CD4-positive, alpha-beta T cell treated with Interleukin-10 for 1 hour (primary cell): ENCODE data around the gene GFRA1.

Source experiments
- DNase-seq: peaks from one replicate; pipeline ENCODE4 v3.0.0-alpha.2; 2020

The GFRA1 gene

DNA sequence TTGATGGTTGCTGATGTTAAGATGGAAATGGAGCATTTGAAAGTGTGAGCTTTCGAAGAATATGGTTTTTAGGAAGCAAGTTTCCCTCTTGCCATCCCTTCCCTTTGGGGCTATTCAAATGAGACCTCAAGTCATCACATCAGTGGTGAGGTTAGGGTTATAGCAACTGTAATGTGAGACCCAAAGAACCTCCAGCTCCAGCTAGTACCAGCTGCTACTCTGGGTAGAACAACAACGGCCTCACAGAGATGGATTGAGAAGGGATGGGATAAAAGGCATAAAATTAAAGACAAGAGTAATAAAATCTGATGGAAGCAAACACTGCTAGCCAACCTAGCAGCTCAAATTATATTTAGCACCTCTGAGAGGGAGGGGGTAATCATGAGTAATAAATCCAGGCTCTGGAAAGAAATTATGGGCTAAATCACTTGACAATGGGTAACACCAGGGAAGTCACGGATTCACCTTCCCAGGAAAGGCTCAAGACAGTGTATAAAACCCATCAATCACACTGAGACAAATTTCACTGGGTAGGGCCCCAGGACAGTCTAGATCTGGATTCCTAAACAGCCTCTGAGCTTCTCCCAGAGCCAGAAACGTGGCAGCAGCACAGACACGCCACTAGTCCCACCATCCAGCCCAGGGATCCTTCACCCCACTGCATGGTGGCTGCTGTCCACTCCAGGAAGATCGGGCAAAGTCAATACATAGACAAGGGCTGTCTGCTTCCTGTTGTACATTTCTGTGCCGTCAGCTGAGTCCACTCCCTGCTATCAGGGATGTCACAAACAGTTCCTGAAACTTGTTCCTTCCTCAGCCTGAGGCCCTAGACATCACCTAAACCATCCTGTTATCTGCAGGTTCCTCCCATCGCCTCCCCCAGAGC lies 151.1 kb downstream of the GFRA1 start:
- DNase-seq: no peak

DNA sequence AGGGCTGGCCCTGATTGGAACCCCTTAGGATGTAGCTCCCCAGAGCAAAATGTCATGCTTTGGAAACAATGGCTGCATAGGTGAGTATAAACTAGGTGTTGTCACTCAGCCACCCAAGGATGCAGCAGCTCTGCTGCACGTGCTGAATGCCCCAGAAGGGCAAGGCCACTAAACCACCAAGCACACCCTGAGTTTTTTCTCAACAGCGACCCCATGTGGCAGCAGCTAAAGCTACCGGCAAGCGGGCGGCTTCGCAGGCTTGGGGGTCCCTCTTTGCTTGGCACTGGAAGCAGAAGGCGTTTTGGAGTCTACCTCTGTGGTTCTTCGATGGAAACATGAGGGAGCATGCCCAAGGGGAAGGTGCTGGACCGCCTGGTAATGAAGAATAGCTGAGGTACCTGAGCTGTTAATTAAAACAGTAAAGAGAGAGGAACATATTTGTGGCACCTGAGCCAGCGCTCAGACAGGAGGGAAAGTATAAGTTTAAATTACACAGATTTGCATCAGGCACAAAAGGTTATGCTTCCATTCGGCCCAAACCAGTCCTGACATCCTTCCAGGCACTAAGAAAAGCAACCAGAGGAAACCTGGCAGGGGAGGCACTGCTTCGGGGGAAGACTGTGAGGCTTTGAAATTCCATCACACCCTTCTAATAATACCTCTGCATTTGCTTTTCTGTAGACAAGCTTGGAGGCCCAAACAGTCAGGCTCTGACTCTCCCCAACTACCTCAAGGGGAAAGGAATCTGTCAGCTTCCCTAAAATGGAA lies 152.1 kb downstream of the GFRA1 start:
- no peak for DNase-seq

DNA sequence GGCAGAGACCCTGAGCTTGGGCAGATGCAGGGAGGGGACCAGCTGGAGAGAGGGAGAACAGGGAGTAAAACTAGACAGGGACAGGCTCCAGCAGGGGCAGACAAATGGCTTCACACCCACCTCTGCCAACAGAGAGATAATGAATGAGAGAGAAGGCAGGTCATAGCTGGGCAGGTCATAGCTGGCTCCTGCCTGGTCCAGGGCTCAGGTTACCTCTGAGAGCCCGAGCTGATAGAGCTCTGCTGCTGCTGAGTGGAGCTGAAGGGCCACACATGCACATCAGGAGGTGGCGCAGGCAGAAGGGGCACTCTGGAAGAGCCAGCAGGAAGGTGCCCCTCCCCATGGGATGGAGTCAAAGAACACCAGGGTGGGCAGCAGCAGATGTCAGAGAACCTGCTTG lies 154.2 kb downstream of the GFRA1 start:
- DNase-seq: no peak

DNA sequence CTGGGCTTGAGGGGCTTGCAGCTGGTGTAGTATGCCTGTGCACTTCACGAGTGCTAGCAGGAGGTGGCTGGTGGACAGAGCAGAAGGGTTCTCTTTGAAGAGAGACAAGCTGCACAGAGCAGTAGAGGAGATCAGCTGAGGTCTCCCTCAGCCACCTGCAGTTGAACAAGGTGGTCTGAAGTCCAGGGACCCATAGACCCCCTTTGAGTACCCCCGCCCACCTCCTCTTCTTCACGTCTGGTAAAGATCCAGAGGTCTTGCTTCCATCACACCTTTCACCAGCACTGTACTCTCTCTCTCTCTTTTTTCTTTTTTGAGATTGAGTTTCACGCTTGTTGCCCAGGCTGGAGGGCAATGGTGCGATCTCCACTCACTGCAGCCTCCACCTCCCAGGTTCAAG lies 157.2 kb downstream of the GFRA1 start:
- DNase-seq: no peak

DNA sequence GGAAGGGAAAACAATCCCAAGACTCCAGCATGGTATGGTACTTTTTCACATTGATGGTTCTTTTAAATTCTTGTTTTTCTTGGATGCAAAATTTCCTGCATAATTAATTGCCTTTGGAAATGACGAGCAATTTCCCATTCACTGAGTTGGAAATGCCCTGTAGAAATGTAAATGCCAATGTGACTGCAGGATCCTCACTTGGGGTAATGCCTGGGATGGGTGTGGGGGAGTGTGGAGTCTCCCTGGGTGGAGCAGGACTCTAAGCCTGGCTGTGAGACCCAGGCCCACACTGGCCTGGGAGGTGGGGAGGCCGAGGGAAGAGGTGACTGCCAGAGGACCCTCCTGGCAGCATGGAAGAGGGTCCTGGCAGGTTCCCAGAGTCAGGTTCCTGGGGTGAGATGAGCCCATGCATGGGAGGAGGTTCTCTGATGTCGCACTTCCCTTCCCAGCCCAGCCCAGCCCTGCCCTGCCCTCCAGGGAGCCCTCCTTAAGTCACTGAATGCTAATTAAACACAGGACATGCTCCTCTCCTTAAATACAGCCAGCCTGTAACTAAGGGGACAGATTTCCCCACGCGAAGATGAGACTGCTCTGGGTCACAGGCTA lies 157.9 kb downstream of the GFRA1 start:
- DNase-seq: no peak

DNA sequence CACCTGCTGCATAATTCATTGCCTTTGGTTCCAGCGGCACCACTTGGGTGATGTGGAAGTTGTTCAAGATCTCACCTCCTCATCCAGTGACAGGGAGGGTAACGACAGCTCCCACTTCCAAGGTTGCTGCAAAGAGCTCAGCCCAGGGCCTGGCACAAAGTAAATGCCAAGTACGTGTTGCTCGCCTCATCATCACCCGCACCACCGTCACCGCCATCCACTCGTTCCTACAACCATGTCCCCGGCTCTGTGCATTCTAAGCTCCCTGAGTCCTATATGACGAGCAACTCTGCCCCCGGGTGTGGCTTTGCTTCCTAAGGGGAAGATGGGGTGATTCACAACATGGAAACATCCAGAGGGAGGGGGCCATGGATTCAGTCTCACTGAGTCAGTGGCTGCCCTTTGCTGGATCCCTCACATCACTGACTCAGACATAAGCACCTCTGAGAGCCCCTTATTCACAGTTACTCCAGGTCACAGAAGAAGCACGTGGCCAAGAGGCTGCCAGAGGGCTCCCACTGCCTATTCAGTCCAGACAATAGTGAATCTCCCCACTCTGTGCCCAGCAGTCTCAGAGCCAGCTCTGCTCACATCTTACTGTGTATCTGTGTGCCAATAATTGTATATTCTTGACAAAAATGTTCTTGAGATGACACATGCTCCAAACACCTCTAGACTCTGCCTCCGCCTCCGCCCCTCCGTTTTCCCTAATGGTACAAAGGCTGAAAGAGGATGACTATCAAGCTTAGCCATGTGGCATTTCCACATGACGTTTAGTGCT lies 159.1 kb downstream of the GFRA1 start:
- no peak for DNase-seq

DNA sequence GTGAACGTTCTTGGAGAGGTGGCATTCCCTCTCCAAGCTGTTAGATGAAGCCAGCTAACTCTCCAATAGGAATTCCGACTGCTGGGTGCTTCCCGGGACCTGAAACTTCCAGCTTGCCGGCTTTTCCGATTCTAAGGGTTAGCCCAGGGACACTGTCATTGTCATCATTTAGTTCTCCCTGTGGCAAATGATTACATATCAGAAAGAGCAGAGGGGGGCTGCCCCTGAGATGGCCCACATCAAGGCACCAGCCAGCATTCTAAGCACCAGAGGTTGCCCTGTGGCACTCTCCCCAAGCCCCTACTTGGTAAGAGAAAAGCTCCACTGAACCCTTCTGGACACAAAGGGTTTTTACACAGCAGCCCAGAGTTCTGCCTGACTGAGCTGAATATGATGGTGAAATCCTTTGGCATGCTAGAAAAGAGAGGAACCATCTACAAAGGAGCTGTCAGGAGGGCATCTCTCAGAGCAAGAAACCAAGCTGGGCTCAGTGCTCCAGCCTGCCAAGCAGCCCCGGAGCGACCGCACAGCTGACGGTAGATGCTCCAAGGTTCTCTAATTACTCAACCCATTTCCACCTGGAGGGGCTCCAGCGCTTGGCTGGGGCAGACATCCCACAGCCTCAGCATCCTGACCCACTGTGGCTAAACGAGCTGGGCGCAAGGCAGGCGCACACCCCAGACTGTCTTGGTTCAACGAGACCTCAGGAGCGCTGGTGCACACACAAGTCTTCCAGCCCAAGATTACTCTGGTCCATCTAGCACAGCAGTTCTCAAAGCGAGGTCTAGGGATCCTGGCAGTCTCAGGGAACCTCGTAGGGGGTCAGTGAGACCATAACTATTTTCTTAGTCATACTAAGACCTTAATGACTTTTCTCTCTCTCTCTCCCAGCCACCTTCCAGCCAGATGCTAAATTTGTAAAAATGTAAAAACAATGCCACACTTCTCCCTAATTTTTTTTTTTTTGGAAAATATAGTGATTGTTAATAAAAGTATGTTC lies 160.5 kb downstream of the GFRA1 start:
- no peak for DNase-seq

DNA sequence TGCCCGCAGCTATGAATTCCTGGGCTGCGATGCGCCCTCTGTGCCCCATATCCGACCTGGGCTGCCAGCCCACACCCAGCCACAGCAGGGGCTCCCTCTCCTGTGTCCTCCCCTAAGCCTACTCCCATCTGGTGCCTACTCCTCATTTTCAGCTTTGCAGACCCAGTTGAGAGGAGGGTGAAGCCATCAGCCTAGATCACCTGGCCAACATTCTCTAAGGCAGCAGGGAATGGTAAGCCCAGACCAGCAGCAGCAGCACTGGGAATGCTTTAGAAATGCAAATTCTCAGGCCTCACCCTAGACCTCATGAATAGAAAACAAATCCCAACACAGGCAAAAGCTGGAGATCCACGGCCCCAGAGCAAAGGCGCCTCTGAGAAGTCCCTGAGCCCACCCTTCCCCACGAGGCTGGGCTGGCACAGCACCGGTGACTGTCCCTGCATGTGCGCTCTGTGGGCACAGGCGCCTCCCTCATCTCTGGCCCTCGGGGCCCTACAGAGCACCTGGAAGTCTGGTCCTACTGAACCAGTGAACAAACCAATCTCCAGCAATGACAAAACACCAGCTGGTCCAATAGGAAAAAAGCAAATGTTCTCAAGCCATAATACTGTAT lies 161.4 kb downstream of the GFRA1 start:
- DNase-seq: no peak

DNA sequence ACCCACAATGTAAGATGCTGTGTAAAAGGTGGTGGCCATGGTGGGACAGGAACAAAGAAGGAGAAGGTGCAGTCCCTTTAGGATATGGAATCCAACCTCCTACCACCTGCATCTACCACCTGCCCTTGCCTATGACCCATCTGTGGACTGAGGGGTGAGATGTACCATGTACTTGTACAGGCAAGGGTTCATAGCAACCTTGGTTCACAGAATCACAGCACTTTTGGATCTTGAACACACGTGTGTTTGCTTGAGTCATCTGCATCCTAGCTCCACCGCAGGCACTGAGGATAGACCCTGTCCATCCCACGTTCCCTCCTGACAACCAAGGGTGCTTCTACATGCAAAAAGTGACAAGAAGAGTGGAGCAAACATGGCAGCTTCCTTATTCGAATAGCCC lies 162.3 kb downstream of the GFRA1 start:
- DNase-seq: no peak

DNA sequence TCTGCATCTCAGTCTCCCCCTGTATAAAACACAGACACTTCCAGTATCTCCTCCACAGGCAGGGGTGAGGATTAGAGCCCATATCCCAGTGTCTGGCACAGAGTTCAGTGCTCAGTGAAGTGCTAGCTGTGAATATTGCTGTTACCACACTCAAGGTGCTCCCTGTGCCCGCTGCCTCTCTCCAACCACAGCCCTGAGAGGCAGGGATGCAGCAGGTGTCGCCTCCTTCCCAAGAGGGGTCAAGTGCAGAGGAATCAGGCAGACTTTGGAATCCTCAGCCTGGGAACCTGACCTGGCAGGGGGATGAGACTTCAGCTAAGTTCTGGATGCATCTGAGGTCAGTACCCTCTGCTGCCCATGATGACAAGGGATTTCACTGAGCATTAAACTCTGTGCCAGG lies 163.1 kb downstream of the GFRA1 start:
- DNase-seq: no peak

DNA sequence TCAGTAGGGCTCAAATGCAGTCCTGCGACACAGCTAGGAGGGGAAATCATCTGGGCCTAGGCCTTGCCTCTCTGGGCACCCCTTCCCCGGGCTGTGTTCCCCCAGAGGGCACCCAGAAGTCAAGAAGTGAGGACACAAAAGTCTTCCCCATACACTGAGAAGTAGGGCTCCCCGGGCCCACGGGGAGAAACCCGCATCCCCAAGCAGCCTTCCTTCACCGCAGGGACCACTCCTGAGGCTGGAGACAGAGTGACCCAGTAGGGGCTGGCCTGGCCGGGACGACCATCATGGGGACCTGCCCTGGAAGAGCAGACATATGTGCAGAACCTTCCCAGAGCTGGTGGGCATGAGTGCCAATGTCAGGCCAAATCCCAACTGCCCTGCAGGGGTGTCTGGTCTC lies 163.5 kb downstream of the GFRA1 start:
- DNase-seq: no peak

DNA sequence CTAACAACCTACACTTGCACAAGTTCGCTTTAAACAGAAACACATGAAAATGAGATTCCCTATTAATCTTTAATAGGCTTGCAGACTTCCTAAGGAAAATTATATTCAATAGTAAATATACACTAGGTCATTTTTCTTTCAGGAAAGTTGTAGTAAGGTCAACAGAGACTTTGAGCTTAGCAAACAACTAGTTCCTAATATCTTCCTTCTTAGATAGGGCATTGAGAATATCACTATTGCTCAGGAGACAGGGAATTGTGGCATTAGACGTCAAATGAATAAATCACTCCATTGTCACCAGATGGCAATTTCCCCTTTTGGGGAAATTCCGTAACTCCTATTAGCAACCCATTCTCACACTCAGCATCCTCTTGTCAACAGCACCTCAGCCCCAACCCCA lies 164.9 kb downstream of the GFRA1 start:
- no peak for DNase-seq

DNA sequence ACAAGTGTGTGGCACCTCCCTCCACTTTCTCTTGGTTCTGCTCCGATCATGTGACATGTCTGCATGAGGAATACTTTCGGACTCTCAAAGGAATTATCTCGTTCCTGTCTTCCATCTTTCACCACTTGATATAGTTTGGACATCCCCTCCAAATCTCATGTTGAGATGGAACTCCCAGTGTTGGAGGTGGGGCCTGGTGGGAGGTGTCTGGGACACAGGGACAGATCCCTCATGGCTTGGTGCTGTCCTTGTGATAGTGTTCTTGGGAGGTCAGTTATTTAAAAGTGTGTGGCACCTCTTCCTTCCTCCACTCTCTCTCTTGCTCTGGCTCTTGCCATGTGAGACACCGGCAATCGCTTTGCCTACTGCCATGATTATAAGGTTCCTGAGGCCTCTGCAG lies 166.4 kb downstream of the GFRA1 start:
- no peak for DNase-seq

DNA sequence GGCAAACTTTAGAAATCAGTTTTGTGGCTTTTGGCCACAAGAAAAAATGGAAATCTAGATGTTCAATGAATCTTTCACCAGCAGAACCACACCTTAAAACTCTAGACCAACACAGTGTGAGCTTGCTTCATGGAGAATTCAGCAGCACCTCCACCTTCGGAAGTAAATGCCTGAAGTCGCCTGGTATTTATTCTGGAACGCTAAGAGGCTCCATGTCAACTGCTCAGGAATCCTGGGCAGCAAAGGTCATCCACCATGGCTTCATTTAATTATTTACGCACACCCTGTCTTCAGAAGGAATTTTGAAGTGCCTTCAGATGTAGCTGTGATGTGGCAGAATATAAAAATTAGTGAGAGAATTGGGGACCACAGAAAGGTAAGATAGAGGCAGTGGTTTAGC lies 167.7 kb downstream of the GFRA1 start:
- no peak for DNase-seq

DNA sequence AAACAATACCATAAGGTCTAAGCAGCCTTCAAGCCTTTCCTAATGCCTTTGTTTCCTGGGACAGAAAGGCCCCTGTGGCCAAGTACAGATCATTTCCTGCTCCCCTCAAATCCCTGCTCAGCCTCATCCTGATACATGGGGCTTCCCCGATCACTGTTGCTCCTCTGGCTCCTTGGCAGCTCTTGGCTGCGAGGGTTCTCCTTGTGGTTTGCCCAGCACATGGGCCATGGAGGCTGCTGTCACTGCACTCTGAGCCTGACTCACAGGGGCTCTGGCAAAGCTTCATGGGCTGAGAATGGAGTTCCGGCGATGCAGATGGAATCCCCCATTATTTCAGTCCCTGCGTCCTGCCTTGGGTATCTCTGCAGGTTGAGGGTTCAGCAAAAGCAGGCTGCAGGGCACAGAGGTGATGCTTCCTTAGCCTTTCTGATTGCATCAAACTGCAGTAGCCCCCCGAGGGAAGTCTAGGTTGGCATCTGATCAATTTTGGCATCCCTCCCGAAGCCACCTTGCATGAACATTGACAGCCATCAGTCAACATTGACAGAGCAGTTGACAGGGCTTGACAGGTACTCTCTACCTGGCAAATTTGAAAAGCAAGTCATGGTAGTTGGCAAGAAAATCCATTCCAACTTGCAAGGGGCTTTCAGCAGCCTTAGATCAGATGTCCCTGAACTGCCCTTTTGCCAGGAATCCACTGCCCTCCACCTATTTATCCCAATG lies 168.6 kb downstream of the GFRA1 start:
- DNase-seq: no peak

DNA sequence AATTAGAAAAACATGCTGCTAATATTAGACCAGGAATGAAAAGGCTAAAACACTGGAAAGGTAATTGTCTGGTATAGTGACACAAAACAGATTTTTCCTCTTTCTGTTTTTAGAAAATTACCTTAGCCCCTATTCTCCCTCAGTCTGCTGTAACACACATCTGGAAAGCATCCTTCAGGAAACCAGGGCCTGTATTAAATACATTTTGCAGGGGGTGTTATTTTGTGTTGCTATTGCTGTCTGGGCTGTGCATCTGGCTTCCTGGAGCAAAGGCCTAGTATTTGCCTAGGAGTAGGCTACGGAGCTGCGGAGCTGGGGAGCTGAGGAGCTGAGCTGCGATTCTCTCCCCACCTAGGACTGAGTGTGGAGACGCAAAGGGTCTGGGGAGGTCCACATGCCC lies 169.3 kb downstream of the GFRA1 start:
- DNase-seq: no peak

DNA sequence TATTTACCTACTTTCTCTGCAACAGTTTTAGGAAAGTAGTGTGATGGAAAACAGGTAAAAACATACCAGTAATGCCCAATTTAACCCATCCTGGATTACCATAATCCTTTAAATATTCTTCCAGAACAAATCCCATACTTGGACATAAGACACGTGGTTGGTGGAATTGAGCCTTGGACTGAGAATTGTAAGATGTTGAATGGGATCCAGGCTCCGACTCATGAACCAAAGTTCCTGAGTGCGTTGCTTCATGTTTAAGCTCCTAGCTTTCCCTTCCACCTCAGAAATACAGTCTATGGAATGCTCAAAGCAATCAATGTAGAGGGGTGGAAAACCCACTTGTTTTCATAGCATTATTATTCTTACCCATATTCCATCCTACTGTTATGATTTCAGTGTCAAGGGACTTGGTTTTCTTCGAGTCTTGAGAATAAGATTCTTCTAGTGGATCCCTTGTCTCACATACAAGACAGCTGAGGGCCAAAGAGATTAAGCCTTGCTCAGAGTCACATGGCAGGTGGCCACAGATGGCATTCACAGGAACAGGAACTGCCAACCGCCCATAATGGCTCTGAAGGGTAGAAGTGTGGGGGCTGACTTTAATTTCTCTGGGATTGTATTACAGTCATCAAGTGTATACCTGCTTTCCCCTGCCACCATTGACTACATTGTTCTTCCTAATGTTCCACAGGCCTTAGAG lies 171.2 kb downstream of the GFRA1 start:
- DNase-seq: no peak

DNA sequence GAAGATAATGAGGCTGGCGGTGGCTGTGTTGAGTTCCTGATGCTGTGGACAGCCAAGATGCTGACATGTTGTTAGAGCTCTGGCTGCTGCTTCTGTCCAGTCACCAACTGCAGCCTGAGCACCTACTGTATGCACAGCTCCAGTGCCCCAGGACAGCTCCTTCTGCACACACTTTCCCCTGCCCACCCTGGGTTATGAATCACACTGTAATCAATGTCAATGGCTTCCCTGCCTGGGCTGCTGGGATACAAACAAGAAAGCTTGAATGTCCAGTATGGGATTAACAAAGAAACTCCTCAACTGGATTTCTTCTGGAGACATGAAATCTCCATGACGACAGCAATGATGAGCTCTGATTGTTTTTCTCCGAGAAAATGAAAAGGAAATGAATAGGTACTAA lies 172.0 kb downstream of the GFRA1 start:
- no peak for DNase-seq

DNA sequence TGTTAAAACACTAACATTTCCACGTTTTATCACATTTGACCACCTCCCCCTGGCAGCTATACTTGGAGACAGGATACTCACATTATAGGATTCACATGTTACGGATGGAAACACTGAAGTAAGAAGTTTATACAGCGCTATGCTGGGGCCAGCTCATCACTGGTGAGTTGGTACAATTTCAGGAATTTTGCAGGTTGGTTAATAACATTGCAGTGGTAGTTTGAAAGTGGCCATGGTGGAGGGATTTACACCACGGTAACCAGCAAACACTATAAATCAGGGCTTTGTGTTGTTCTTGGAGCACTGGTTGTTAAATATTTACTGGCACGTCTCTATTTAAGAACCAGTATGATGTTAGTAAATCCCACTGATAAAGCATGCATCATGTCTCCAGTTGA lies 174.0 kb downstream of the GFRA1 start:
- no peak for DNase-seq

DNA sequence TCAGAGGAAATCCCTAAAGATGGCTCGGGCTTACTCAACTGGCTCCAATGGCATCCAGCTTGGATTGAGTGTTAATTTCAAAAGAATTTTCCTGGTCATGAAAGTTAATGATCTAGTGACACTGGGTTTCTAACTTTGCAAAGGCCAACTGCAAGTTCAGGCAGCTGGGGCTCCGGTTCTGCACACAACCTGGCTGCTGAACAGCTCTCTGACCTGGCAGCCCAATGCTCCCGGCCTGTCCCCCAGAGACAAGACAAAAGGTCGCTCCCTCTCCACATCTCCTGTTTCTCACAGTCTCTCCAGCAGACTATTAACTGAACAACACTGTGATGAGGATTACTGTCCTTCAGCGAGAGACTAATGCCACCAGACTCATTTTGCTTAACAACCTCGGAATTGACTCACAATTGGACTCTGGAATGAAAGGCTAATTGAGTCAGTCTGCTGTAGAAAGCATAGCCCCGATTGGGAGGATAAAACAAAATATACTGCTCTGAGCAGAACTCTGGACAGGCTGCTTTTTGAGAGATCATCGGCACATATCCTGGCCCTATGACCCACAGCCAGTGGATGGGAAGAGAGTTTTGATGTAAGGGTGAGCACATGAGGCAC lies 174.5 kb downstream of the GFRA1 start:
- DNase-seq: no peak
